ENCODE measurements around the gene PCDHB2.

PCDHB2 gene

DNA sequence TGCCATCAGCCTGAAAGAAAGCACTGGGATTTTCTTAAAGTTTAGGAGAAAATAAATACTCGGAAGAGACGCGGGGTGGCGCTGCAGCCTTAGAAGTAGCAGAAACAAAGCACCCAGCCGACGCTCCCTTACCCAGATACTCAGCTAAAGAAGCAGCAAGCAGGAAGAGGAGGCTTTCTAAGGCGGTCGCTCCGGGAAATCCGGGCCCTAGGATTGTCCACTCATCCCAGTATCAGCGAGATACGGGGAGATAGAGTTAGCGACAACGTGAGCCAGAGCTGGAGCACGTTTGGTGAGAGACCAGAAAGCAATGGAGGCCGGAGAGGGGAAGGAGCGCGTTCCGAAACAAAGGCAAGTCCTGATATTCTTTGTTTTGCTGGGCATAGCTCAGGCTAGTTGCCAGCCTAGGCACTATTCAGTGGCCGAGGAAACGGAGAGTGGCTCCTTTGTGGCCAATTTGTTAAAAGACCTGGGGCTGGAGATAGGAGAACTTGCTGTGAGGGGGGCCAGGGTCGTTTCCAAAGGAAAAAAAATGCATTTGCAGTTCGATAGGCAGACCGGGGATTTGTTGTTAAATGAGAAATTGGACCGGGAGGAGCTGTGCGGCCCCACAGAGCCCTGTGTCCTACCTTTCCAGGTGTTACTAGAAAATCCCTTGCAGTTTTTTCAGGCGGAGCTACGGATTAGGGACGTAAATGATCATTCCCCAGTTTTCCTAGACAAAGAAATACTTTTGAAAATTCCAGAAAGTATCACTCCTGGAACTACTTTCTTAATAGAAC, at the start of gene PCDHB2:
Gene PCDHB2 (plus strand): TSS at position 135 of the 782 bp plus-strand sequence. CDS start 176 bp downstream, at position 311.
- TF ChIP-seq GATA3 (IDR thresholded peaks at IDR 0.05; ENCODE audit: low read depth, low read length) (no peak), GATA2 (IDR thresholded peaks at IDR 0.05; ENCODE audit: low read depth, low read length) (no peak)

DNA sequence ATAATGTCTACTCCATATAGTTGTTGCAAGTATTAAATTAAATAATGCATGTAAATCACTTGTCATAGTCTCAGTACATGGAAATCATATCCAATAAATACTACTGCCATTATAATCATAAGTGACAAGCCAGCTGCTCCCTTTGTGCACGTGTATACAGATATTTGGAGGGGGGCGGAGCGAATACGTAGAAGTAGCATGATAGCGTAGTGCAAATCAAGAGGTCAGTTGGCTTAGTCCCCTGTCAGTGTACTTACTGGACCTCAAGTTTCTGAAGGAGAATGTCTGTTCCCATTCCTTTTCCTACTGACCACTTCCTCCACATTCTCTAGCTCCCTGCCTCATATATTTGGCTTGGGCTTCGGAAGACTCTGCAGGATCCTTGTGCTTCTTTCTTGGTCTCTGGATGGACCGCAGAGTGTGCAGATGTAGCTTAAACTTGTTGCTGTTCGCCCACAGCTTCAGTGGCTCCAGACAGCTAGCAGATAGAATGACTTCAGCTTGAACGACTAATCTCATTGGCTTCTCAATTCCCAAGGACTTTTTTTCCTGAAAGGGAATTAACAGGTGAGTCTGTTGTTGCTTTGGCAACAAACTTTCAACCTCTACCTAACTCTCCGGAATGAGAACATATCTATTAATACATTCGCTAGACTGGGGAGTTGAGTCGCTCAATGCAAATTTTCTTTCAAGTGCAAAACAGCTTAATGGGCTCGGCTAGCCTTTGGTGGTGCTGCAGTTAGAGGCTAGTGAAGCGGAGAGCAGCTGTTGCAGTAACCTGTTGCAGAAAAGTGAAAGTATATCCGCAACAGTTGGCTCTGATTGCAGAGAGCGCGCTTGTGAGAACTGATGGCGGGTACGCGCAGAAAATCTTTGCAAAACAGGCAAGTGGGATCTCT, 43.5 kb upstream of the PCDHB2 start, which contains the start of gene PCDHB1:
Gene PCDHB1 (plus strand): TSS at position 753 of the 899 bp plus-strand sequence. CDS start 97 bp downstream, at position 850.
- TF ChIP-seq GATA3 (IDR thresholded peaks at IDR 0.05; ENCODE audit: low read depth, low read length) (no peak), GATA2 (IDR thresholded peaks at IDR 0.05; ENCODE audit: low read depth, low read length) (no peak)

DNA sequence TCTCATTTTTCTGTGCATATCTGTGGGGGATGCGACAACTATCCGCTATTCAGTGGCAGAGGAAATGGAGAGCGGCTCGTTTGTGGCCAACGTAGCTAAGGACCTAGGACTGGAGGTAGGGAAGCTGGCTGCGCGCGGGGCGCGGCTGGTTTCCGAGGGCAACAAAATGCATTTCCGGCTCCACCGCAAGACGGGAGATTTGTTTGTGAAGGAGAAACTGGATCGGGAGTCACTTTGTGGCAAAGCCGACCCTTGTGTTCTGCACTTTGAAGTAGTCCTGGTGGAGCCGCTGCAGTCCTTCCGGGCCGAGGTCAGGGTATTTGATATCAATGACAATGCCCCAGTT, 42.9 kb upstream of the PCDHB2 start:
- TF ChIP-seq GATA2 (IDR thresholded peaks at IDR 0.05; ENCODE audit: low read depth, low read length) (no peak), GATA3 (IDR thresholded peaks at IDR 0.05; ENCODE audit: low read depth, low read length) (no peak)

DNA sequence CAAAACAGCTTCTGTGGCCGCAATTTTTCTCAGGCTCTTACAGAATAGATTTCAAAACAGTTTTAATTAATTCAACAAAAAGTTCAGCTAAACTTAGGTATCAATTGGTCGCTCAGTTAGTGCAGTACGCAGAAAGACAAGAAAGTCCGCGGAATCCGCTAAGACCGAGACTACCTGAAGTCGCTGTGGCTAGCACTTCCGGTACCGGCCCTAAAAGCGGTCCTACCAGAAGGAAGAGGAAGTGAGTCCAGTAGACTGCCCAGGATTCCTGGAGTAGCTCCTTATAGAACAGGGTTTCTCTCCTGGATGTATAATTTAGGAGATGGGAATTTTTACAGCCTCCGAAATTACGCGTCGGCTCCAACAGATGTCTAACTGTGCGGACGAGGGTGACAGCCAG, 16.6 kb upstream of the PCDHB2 start:
- no peak for TF ChIP-seq GATA3 (IDR thresholded peaks at IDR 0.05; ENCODE audit: low read depth, low read length)
- TF ChIP-seq GATA2 (IDR thresholded peaks at IDR 0.05; ENCODE audit: low read depth, low read length): no peak

DNA sequence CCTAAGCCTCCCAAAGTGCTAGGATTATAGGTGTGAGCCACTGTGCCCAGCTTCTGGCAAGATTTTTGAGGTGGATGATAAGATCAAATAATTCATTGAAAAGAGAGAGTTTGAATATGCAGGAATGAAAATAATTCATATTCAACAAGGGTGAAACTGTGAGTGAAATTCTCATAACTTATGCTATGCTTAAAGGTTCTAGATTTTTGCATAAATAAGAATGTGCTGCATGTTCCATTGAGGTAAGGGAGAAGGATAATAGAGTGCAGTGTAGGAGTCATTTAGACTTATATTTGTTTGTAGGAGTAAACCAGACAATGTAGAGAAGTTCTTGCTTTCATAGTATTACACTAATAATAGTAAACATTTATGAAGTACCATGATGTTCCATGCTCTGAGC, 12.2 kb upstream of the PCDHB2 start:
- TF ChIP-seq GATA2 (IDR thresholded peaks at IDR 0.05; ENCODE audit: low read depth, low read length) (no peak), GATA3 (IDR thresholded peaks at IDR 0.05; ENCODE audit: low read depth, low read length) (no peak)

DNA sequence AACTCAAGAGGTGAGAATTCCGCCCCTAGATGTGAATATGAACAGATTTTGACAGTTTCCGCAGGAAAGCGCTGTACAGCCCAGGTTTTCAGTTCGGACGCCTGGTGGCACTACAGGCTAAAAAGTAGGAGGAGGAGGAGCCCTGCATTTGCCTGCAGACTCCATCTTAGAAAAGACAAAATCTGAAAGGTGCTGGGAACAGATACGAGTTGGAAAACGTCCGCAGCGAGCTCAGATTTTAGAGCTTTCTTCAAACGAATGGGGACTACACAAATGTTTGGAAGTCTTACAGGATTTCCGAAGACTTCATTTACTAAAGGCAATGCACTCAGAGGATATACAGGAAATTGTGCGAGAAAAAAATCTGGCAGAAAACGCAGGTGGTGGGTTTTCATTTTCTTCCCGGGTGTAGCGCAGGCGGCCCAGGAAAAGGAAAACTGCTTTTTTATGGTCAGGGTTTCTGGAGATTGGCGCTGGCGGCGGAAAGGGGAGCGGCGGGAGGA, 9.9 kb upstream of the PCDHB2 start:
- no peak for TF ChIP-seq GATA2 (IDR thresholded peaks at IDR 0.05; ENCODE audit: low read depth, low read length)
- no peak for TF ChIP-seq GATA3 (IDR thresholded peaks at IDR 0.05; ENCODE audit: low read depth, low read length)

DNA sequence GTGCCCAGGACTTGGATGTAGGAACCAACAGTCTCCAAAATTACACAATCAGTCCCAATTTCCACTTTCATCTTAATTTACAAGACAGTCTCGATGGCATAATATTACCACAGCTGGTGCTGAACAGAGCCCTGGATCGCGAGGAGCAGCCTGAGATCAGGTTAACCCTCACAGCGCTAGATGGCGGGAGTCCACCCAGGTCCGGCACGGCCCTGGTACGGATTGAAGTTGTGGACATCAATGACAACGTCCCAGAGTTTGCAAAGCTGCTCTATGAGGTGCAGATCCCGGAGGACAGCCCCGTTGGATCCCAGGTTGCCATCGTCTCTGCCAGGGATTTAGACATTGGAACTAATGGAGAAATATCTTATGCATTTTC, 837 bp downstream of the PCDHB2 start:
- TF ChIP-seq GATA3 (IDR thresholded peaks at IDR 0.05; ENCODE audit: low read depth, low read length) (no peak), GATA2 (IDR thresholded peaks at IDR 0.05; ENCODE audit: low read depth, low read length) (no peak)

DNA sequence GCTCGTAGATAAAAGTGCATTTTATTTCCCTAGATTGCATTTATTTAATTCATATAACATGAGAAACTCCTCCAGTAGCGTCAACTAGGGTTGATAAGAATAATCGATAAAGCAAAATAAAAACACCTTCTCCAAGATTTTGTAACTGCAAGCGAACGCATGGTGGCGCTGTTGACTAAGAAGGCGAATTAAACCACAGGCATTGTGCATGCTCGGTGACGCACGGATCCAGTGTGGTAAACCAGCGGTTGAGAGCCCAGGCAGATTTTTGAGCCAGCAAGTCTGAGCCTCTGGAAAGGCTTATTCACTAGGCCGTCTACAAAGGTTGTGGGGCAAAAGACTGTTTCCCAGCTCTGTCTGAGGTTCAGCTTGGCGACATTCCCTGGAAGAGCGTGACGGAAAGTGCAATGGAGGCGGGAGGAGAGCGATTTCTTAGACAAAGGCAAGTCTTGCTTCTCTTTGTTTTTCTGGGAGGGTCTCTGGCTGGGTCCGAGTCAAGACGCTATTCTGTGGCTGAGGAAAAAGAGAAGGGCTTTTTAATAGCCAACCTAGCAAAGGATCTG, 5.9 kb downstream of the PCDHB2 start, which contains the start of gene PCDHB3:
Gene PCDHB3 (plus strand): TSS at position 231 of the 563 bp plus-strand sequence. CDS start 177 bp downstream, at position 408.
- TF ChIP-seq GATA2 (IDR thresholded peaks at IDR 0.05; ENCODE audit: low read depth, low read length) (no peak), GATA3 (IDR thresholded peaks at IDR 0.05; ENCODE audit: low read depth, low read length) (no peak)

DNA sequence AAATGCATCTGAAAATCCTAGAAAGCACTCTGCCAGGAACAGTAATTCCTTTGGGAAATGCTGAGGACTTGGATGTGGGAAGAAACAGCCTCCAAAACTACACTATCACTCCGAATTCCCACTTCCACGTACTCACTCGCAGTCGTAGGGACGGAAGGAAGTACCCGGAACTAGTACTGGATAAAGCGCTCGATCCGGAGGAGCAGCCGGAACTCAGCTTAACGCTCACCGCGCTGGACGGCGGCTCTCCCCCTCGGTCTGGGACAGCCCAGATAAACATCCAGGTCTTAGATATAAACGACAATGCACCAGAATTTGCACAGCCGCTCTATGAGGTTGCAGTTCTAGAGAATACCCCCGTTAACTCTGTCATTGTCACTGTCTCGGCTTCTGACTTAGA, 6.6 kb downstream of the PCDHB2 start:
- TF ChIP-seq GATA3 (IDR thresholded peaks at IDR 0.05; ENCODE audit: low read depth, low read length) (no peak), GATA2 (IDR thresholded peaks at IDR 0.05; ENCODE audit: low read depth, low read length) (no peak)

DNA sequence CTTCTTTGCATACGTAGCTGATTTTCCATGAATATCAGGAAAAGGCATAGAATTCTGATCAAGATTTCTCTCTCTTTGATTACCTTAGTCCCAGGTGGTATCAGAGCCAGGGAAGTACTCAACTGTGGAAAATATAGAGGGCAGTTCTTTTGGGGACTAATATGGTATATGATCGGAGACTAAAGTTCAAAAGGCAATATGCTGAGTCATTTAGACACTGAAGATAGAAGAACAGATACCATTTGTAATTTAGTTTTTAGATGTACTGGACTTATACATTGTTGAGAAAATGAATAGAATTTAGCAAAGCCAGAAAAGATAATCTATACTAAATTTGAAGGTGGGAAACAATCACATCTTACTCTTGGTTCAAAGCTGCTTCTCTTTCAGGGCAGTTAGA, 10.9 kb downstream of the PCDHB2 start:
- TF ChIP-seq GATA2 (IDR thresholded peaks at IDR 0.05; ENCODE audit: low read depth, low read length) (no peak), GATA3 (IDR thresholded peaks at IDR 0.05; ENCODE audit: low read depth, low read length) (no peak)

DNA sequence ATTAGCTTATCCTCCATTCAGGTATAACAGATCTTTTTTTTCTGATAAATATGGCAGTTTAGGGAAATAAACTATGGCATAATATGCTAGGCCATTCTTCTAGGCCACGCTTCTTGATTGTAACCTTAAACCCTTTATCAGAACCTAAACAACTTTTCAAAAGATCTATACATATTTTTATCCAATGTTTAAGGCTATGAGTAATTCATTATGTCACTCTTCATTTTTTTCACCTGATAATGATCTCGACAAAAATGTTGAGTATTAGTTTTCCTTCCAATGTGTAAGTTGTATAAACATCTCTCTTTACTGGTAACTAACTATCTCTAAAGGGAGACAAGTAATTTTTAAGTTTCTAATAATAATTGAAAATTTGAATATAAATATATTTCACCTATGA, 24.8 kb downstream of the PCDHB2 start:
- TF ChIP-seq GATA2 (IDR thresholded peaks at IDR 0.05; ENCODE audit: low read depth, low read length) (no peak), GATA3 (IDR thresholded peaks at IDR 0.05; ENCODE audit: low read depth, low read length) (no peak)

DNA sequence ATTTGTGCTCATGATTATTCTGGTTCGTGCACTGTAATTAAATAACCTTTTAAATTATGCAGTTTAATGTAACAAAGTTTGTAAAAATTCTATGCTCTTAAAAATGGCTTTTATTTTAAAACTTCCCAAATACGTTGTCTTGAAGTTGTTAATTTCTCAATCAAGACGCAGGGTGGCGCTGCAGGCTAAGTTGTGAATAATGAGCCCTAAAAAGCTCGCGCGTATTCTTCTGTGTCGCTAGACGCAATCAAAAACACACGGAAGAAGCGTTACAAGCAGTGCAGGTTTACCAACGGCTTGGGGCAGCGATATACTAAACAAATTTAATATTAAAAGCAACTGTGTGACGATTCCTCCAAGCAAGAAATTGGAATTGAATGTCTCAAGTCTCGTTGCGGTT, 27.1 kb downstream of the PCDHB2 start, which contains the start of gene PCDHB4:
Gene PCDHB4 (plus strand): TSS at position 256 of the 400 bp plus-strand sequence. CDS start 181 bp downstream, outside the sequence.
- TF ChIP-seq GATA3 (IDR thresholded peaks at IDR 0.05; ENCODE audit: low read depth, low read length) (no peak), GATA2 (IDR thresholded peaks at IDR 0.05; ENCODE audit: low read depth, low read length) (no peak)

DNA sequence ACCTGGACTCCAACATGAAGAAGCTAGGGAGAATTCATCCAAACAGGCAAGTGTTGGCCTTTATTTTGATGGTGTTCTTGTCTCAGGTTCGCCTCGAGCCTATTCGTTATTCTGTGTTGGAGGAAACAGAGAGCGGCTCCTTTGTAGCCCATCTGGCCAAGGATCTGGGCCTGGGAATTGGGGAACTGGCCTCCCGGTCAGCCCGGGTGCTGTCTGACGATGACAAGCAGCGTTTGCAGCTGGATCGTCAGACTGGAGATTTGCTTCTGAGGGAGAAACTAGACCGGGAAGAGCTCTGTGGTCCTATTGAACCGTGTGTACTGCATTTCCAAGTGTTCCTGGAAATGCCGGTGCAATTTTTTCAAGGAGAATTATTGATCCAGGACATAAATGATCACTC, 27.6 kb downstream of the PCDHB2 start:
- TF ChIP-seq GATA3 (IDR thresholded peaks at IDR 0.05; ENCODE audit: low read depth, low read length) (no peak), GATA2 (IDR thresholded peaks at IDR 0.05; ENCODE audit: low read depth, low read length) (no peak)

DNA sequence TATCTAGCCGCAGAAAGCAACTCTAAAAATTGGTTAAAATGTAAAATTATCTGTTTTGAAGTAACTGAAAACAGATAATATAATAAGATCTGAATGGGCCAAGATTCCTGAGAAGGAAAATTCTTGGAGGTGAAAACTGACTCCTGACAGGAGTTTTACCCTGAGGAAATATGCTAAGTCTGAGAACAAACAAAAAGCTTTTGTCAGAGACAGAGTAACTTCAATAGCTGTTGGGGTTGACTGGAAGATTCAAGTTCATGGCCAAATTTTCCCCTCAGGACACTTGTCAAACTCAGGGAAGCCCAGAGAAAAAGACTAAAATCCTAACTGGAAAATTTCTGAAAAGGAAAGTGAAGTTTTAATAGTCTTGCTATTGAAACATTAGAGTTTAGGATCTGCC, 32.9 kb downstream of the PCDHB2 start:
- TF ChIP-seq GATA3 (IDR thresholded peaks at IDR 0.05; ENCODE audit: low read depth, low read length) (no peak), GATA2 (IDR thresholded peaks at IDR 0.05; ENCODE audit: low read depth, low read length) (no peak)

Data from SH-SY5Y (cell line).